K562 (cell line): ENCODE measurements around the gene RNASEH1. TPM values are rescaled to one million over a fixed set of nuclear protein-coding genes. Genes with fewer than 3 reads are reported as not detected.

Experiments
- ILF3 ChIP-seq: fragments of 450-650 bp; IDR thresholded peaks from 2 replicates; pipeline ENCODE4 v1.6.1; 2018; ENCODE audit warnings: antibody characterized with exemption, mild to moderate bottlenecking, moderate library complexity, borderline replicate concordance
- KDM4B ChIP-seq, 2 experiments: fragments of 450-650 bp in 1 of 2; sonication (generic) in 1 of 2; IDR thresholded peaks; 2 replicates each; pipeline ENCODE4 v1.6.1; 2016 to 2017; ENCODE audit warnings: borderline replicate concordance in 2 of 2, antibody characterized with exemption in 1 of 2, low read depth in 1 of 2, mild to moderate bottlenecking in 1 of 2
- MTA2 ChIP-seq: fragments of 450-650 bp; IDR thresholded peaks from 2 replicates; pipeline ENCODE4 v1.6.1; 2016; ENCODE audit warnings: low read depth
- MYC ChIP-seq, 2 experiments: fragments of 250-450 bp in 1 of 2; sonication (Bioruptor Pico) in 1 of 2; IDR thresholded peaks; 2 replicates each; pipeline versions ENCODE4 v1.5.1 to v1.6.1; 2012 to 2021; ENCODE audit warnings: low read depth in 2 of 2, borderline replicate concordance in 1 of 2, improper control_type of control experiment in 1 of 2, low read length in 1 of 2, mild to moderate bottlenecking in 1 of 2, moderate library complexity in 1 of 2
- NFIX ChIP-seq: fragments of 250-450 bp; sonication (Bioruptor Pico); IDR thresholded peaks from 2 replicates; pipeline ENCODE4 v1.4.0; 2020; ENCODE audit warnings: low read depth, mild to moderate bottlenecking, moderate library complexity
- RBM17 ChIP-seq: fragments of 200-400 bp; formaldehyde crosslinking; IDR thresholded peaks from 2 replicates; pipeline ENCODE4 v1.6.1; 2017; ENCODE audit warnings: low read depth, mild to moderate bottlenecking, low read length, borderline replicate concordance
- ZBTB1 ChIP-seq: sonication (generic); formaldehyde crosslinking; IDR thresholded peaks from 2 replicates; pipeline ENCODE4 v1.8.1; 2023; ENCODE audit warnings: missing genetic modification reagents, low read depth, mild to moderate bottlenecking, borderline replicate concordance
- ZBTB12 ChIP-seq: fragments of 250-450 bp; sonication (Bioruptor Pico); IDR thresholded peaks from 2 replicates; pipeline ENCODE4 v1.4.0; 2020
- ZNF3 ChIP-seq: fragments of 250-450 bp; sonication (Bioruptor Pico); IDR thresholded peaks from 2 replicates; pipeline ENCODE4 v1.5.0; 2021; ENCODE audit warnings: mild to moderate bottlenecking, moderate library complexity
- ZNF398 ChIP-seq: fragments of 250-450 bp; sonication (Bioruptor Pico); IDR thresholded peaks from 2 replicates; pipeline ENCODE4 v1.8.0; 2021; ENCODE audit warnings: moderate library complexity, mild to moderate bottlenecking, inconsistent platforms
- ZNF512 ChIP-seq: IDR thresholded peaks from 2 replicates; pipeline ENCODE4 v1.6.1; 2016; ENCODE audit warnings: missing genetic modification characterization, missing compliant biosample characterization
- ZNF518B ChIP-seq: fragments of 250-450 bp; sonication (Bioruptor Pico); IDR thresholded peaks from 2 replicates; pipeline ENCODE4 v1.5.0; 2021; ENCODE audit warnings: mild to moderate bottlenecking, moderate library complexity
- polyA plus RNA-seq, 8 experiments: library from polyadenylated mRNA; depleted of rRNA in 4 of 8; stranded (reverse) in 5 of 8; unstranded in 3 of 8; fragments of >200 nt; fragmentation: Nextera tagmentation in 2 of 8; fragmentation: Illumina TruSeq in 1 of 8; extraction: Ambion mirVana in 2 of 8; extraction: Trizol in 1 of 8; gene quantifications; 2 replicates each; pipeline versions ENCODE4 v1.2.1 to v1.2.3, GENCODE V29; 2011 to 2014; ENCODE audit warnings: inconsistent platforms in 1 of 8, missing spikeins in 1 of 8
- total RNA-seq, 7 experiments: library from RNA; depleted of rRNA in 6 of 7; stranded (reverse); fragments of >200 nt in 6 of 7; fragmentation: Illumina TruSeq in 2 of 7; extraction: Trizol in 2 of 7; gene quantifications; 2 replicates each; pipeline versions ENCODE4 v1.2.1 to v1.2.3, GENCODE V29; 2011 to 2021; ENCODE audit warnings: low replicate concordance in 1 of 7

The RNASEH1 gene
- total and polyA plus RNA-seq, 9 of the 15 experiments (the other 6 are each of a cell fraction or from before 2014, with no cell fraction given): 25.7 to 47.5 (median 42.8) TPM

GRCh38 chr2:3595985-3596384 is 37.9 kb upstream of the RNASEH1 start (continued):
- TF ChIP-seq ZNF398 (no peak), MTA2 (no peak), ZBTB1 (CRISPR knock-in tag) (no peak), ILF3 (no peak), MYC (IDR thresholded peaks at IDR 0.05; ENCODE audit: low read depth, low read length) (0 out of 2 replicates have a peak, but pooled peaks have one; percentile 10), MYC (CRISPR knock-in tag; IDR thresholded peaks at IDR 0.05; ENCODE audit: borderline replicate concordance, low read depth) (no peak), ZNF518B (no peak), KDM4B (IDR thresholded peaks at IDR 0.05; ENCODE audit: borderline replicate concordance in 2 of 2, low read depth in 1 of 2) (no peak), ZBTB12 (CRISPR knock-in tag) (no peak), NFIX (CRISPR knock-in tag) (no peak), RBM17 (no peak), ZNF512 (tag) (no peak), ZNF3 (no peak)
- TF ChIP-seq, all 486 proteins: peak for 6
